GM13977 (cell line): ENCODE data around the gene OR2AT4.

ENCODE experiments used
- DNase-seq: peaks from one replicate; pipeline ENCODE4 v3.0.0; 2012; ENCODE audit warnings: low spot score
- in situ Hi-C: fragments of 300-500 bp; cut with MboI; formaldehyde crosslinking; loops from one replicate; pipeline ENCODE4 v1.12.0; 2022; ENCODE audit warnings: low sequenced_read_pairs, low pct_unique_long_range_greater_than_20kb, mixed read lengths, inconsistent platforms; ENCODE audit not compliant: unreplicated experiment
- TF ChIP-seq, protein P1 (sequence below): IDR thresholded peaks from 2 replicates; pipeline ENCODE4 v1.5.1; 2012; ENCODE audit warnings: mild to moderate bottlenecking, control low read depth; ENCODE audit not compliant: insufficient read depth; ENCODE audit errors: extremely low read depth, missing control alignments

OR2AT4 gene

DNA sequence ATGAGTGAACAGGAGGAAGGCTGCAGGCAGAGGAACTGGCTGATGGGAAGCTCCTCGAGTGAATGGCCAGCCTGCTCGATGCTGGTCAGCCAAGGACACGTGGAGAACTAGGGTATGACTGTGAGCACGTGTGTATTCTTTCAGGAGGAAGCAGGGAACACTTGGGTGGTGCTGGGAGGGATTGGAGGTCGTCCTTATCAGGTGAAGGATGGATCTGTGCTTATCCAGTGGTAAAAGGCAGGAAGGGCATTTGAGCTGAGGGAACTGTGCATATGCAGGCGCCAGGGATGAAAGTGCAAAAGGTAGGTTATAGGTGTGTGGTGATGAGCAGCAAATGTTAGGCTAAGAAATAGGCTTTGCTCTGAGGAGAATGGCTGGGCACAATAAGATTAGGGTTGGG, 44.5 kb upstream of the OR2AT4 start:
- in situ Hi-C loops, result loop anchor here (10.0 kb wide), 1 partner anchor 64 kb away; no protein-coding TSS in a partner anchor
- TF ChIP-seq, protein P1, sequence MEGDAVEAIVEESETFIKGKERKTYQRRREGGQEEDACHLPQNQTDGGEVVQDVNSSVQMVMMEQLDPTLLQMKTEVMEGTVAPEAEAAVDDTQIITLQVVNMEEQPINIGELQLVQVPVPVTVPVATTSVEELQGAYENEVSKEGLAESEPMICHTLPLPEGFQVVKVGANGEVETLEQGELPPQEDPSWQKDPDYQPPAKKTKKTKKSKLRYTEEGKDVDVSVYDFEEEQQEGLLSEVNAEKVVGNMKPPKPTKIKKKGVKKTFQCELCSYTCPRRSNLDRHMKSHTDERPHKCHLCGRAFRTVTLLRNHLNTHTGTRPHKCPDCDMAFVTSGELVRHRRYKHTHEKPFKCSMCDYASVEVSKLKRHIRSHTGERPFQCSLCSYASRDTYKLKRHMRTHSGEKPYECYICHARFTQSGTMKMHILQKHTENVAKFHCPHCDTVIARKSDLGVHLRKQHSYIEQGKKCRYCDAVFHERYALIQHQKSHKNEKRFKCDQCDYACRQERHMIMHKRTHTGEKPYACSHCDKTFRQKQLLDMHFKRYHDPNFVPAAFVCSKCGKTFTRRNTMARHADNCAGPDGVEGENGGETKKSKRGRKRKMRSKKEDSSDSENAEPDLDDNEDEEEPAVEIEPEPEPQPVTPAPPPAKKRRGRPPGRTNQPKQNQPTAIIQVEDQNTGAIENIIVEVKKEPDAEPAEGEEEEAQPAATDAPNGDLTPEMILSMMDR, result no peak
- no peak for DNase-seq

DNA sequence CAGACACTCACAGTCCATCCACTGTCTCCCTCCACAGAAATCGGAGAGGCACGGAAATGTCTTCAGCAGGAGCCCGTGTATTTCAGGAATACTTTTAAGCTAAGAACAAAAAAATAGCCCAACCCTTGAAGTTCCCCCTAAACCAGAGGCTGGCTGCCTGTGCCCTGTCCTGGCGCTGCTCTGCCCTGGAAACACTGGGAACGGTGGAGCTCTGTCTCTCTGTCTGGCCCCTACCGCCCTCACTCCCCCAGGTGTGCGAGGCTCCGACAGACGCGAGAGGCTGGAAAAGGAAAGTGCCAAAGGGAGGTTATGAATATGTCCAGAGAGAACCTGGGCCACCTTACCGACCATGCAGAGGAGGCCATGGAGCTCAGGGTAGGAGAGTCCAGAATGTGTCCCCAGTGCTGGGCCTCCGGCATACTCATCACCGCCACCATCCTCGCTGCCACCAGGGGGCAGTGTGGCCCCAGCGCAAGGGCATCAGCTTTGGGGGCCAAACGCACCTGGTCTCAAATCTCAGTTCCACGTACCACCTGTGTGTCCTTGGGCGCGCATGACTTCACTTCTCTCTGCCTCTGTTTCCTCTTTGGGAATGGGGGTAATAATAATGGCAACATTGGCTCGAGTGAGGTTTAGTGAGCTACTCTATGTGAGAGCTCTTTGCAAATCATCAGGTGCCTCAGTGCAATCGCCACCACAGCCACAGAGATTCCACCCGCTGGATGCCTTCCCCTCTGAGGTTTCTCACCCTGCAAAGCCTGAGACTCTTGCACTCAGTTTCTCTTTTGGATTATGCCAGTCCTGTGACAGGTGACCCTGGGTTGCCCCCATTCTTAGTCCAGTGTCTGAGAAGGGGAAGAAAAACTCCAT, 43.8 kb upstream of the OR2AT4 start:
- in situ Hi-C loops, result loop anchor here (10.0 kb wide), 1 partner anchor 64 kb away; no protein-coding TSS in a partner anchor
- DNase-seq, result peak; percentile 79
- TF ChIP-seq, protein P1, result peak; percentile 95

DNA sequence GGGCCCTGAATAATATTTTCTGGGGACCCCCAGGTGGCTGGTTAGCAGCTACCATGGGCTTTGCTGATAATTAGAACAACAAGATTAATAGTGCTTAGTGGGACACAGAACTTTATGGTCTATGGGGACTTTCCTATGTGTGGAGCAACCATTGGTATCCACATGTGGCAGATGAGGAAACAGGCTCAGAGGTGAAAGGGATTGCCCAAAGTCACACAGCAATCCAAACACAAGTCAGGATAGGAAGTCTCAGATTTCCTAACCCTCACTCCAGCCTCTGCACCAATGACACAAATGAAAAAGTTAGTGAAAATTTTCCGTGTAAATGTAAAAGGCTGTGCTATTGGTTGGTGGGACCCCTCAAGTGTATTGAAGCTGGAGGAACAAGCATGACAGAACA, 39.0 kb upstream of the OR2AT4 start:
- in situ Hi-C loops, result loop anchor here (10.0 kb wide), 1 partner anchor 61 kb away; no protein-coding TSS in a partner anchor
- TF ChIP-seq, protein P1, result no peak
- DNase-seq, result no peak

DNA sequence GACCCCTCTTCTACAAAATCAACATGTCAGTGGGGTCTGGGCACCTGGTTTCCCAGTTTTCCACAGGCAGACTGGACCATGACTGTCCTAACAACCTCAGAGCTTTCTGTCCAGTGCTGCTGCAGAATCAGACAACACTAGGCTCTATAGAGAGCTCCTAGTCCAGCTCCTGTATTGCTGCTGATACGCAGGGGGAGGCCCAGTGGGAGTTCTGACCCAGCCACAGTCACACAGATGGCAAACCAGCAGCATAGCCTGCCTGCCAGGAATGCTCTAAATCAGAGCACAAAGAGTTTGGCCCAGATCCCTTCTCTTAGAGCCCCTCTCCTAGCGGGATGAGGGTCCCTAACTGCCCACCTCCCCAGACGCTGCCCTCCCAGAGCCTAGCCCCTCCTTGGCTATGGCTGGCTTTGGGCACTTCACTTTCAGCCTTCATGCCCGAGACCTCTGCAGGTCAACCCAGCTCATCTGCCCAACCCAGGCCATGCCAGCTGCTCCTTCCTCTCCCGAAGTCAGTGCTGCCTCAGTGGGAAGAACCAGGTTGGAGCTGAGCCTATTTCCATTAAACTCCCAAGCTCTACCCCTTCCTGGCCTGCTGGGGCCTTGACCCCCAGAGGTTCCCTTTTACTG, 38.5 kb upstream of the OR2AT4 start:
- TF ChIP-seq, protein P1, result no peak
- in situ Hi-C loops, result loop anchor here (10.0 kb wide), 1 partner anchor 60 kb away; no protein-coding TSS in a partner anchor
- no peak for DNase-seq

DNA sequence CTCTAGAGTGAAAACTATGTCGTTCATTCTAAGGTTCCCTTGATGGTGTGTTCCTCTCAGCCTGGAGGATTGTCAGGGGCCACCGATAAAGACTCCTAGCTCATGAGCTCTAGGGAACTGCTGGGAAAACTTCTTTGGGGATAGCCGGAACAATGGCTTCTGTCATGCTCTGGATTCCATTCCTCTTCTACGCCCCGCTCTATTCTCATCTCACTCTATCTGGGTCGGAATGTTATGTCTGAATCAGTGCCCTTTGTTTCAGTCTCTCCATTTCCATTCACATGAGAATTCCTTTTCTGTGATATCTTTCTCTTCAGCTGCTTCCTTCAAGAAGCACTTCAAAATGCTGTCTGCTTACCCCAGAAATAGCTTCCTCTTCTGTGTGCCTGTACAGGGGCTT, 37.3 kb upstream of the OR2AT4 start:
- TF ChIP-seq, protein P1, result no peak
- no peak for DNase-seq
- in situ Hi-C loops, result loop anchor here (10.0 kb wide), 1 partner anchor 59 kb away; no protein-coding TSS in a partner anchor

DNA sequence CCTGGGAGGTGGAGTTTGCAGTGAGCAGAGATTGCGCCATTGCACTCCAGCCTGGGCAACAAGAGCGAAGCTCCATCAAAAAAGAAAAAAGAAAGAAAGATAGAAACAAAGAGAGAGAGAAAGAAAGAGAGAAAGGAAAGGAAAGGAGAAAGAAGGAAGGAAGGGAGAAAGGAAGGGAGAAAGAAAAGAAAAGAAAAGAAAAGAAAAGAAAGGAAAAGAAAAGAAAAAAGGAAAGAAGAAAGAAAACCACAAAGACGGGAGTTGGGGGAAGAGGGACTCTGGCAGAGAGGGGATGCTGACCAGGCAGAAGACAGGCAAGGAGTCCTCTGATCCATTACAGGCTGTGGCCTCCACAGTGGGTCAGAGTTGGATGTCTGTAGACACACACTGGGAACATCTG, 35.4 kb upstream of the OR2AT4 start:
- in situ Hi-C loops, result loop anchor here (10.0 kb wide), 1 partner anchor 57 kb away; no protein-coding TSS in a partner anchor
- DNase-seq, result no peak
- TF ChIP-seq, protein P1, result no peak
